T-helper 1 cell treated with Interleukin-12 subunit alpha and Interleukin-12 subunit beta and Interleukin-4 antibody, amounts not matched to agents 30 ng/mL and 1 ng/mL, for 36 hours (primary cell): ENCODE data around the gene ERFE. TPM values are rescaled to one million over a fixed set of nuclear protein-coding genes. Genes with fewer than 3 reads are reported as not detected.

Source experiments
- intact Hi-C: fragments of 100-400 bp; cut with micrococcal nuclease; formaldehyde crosslinking; loops from one replicate; pipeline ENCODE4 v1.15.1; 2024
- total RNA-seq: library from RNA; stranded (reverse); gene quantifications from 2 replicates; pipeline ENCODE4 v1.2.3, GENCODE V29; 2022

The ERFE gene
- total RNA-seq, 1 donor from 2014 or later = not detected

GRCh38 chr2:238202326-238203093 is 43.7 kb downstream of the ERFE start:
- intact Hi-C loops = loop anchor here (1.0 to 5.0 kb wide), 8 partner anchors 29 to 500 kb away; partner anchors contain the start of genes ASB1, HES6 and PER2

- intact Hi-C loops = loop anchor here (1.0 to 5.0 kb wide), 8 partner anchors 28 to 501 kb away; partner anchors contain the start of genes ASB1, HES6 and PER2
These were observed 44.6 kb downstream of the ERFE start, which contains the start of gene ILKAP for GRCh38 chr2:238203094-238203972. Gene ILKAP, minus strand, starts transcription at chr2:238203695. Its CDS starts 142 bp downstream, at chr2:238203553.

GRCh38 chr2:238203973-238204683 is 45.4 kb downstream of the ERFE start:
- intact Hi-C loops = loop anchor here (1.0 to 5.0 kb wide), 8 partner anchors 27 to 502 kb away; partner anchors contain the start of genes ASB1, HES6 and PER2

GRCh38 chr2:238207006-238207405 is 48.2 kb downstream of the ERFE start:
- intact Hi-C loops = no loop called here

- intact Hi-C loops = no loop called here
These were observed 57.9 kb downstream of the ERFE start for GRCh38 chr2:238216651-238217184.

Other genes with a start within 250 kb of the ERFE start
- gene UBE2F, start 192.0 kb upstream of the ERFE start, total RNA-seq = 76.0 and 79.1 TPM in 2 replicates
- 55.5 and 56.9 TPM in 2 replicates for gene SCLY, start 98.0 kb upstream of the ERFE start, total RNA-seq
- 0.15 and 0.17 TPM in 2 replicates for gene ESPNL, start 58.6 kb upstream of the ERFE start, total RNA-seq
- not detected in 2 replicates for gene KLHL30, start 20.3 kb upstream of the ERFE start, total RNA-seq
- 70.2 and 74.8 TPM in 2 replicates for gene ILKAP, start 44.7 kb downstream of the ERFE start, total RNA-seq
- gene HES6, start 81.1 kb downstream of the ERFE start, total RNA-seq = 1.8 and 2.1 TPM in 2 replicates
- gene PER2, start 129.6 kb downstream of the ERFE start, total RNA-seq = 10.6 and 10.7 TPM in 2 replicates
- 7.8 and 10.8 TPM in 2 replicates for gene TRAF3IP1, start 161.5 kb downstream of the ERFE start, total RNA-seq